Activated T-cell treated with anti-CD3 and anti-CD28 coated beads, Interleukin-2, amount 50 U/mL, for 48 hours (primary cell): ENCODE measurements around the gene SDCBP2.

Source experiments
- DNase-seq, 2 experiments: peaks; one replicate each; pipeline ENCODE4 v3.0.0-alpha.2; 2020

SDCBP2 gene

GRCh38 chr20:1295276-1295930 lies 33.5 kb downstream of the SDCBP2 start:
- DNase-seq: no peak

- no peak for DNase-seq
These were observed 34.4 kb downstream of the SDCBP2 start for GRCh38 chr20:1294497-1294896.

GRCh38 chr20:1293641-1294379 lies 35.1 kb downstream of the SDCBP2 start:
- DNase-seq: no peak

- no peak for DNase-seq
These were observed 36.3 kb downstream of the SDCBP2 start for GRCh38 chr20:1292620-1293019.

GRCh38 chr20:1291191-1291741 lies 37.7 kb downstream of the SDCBP2 start:
- DNase-seq: no peak

- DNase-seq: no peak
These were observed 41.0 kb downstream of the SDCBP2 start for GRCh38 chr20:1287787-1288569.

- DNase-seq: no peak
These were observed 41.6 kb downstream of the SDCBP2 start for GRCh38 chr20:1287306-1287705.

GRCh38 chr20:1286267-1287024 lies 42.5 kb downstream of the SDCBP2 start:
- DNase-seq: no peak

- DNase-seq: no peak
These were observed 45.1 kb downstream of the SDCBP2 start for GRCh38 chr20:1283522-1284510.

GRCh38 chr20:1282966-1283365 lies 46.0 kb downstream of the SDCBP2 start:
- DNase-seq: peak in 1 of 2 experiments; percentile 8

GRCh38 chr20:1281279-1282057 lies 47.5 kb downstream of the SDCBP2 start:
- DNase-seq: peak; percentile 9 to 13

GRCh38 chr20:1280195-1281102 lies 48.5 kb downstream of the SDCBP2 start:
- DNase-seq: peak in 1 of 2 experiments; percentile 13

- no peak for DNase-seq
These were observed 49.9 kb downstream of the SDCBP2 start for GRCh38 chr20:1278993-1279392.

GRCh38 chr20:1277529-1278322 lies 51.2 kb downstream of the SDCBP2 start:
- no peak for DNase-seq

- DNase-seq: no peak
These were observed 53.0 kb downstream of the SDCBP2 start for GRCh38 chr20:1275919-1276318.

- no peak for DNase-seq
These were observed 54.2 kb downstream of the SDCBP2 start for GRCh38 chr20:1274485-1275311.

GRCh38 chr20:1273366-1273765 lies 55.6 kb downstream of the SDCBP2 start:
- no peak for DNase-seq
